Astrocyte (in vitro differentiated cells and primary cell): ENCODE data around the gene B3GNT9.

Experiments used
- EZH2 ChIP-seq: IDR thresholded peaks from 2 replicates; pipeline ENCODE4 v1.6.1; 2012; ENCODE audit warnings: mild to moderate bottlenecking, low read length, inconsistent platforms; ENCODE audit not compliant: insufficient read depth
- TF ChIP-seq, protein P1 (sequence below): IDR thresholded peaks from 2 replicates; pipeline ENCODE4 v1.5.1; 2011; ENCODE audit warnings: low read depth, mild to moderate bottlenecking, inconsistent platforms, low read length, moderate library complexity; ENCODE audit not compliant: insufficient read depth

DNA sequence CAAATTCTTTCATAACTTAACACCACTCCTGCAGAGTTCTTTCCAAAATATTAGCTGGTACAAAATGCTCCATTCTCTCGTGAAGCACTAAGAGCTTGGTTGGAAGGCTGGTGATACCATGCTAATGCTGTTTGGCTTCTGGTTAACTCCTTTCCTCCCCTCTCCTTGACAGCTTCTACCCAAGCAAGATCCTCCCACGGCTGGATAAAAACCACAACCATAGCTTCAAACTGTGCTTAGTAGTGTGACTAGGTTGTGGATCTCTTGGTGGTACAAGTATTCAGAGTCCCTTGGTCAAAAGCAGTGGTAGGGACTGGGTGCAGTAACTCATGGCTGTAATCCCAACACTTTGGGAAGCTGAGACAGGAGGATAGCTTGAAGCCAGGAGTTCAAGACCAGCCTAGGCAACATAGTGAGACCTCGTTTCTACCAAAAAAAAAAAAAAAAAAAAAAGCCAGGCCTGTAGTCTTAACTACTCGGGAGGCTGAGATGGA is 38.8 kb downstream of the B3GNT9 start:
- TF ChIP-seq EZH2, result no peak
- TF ChIP-seq, protein P1, sequence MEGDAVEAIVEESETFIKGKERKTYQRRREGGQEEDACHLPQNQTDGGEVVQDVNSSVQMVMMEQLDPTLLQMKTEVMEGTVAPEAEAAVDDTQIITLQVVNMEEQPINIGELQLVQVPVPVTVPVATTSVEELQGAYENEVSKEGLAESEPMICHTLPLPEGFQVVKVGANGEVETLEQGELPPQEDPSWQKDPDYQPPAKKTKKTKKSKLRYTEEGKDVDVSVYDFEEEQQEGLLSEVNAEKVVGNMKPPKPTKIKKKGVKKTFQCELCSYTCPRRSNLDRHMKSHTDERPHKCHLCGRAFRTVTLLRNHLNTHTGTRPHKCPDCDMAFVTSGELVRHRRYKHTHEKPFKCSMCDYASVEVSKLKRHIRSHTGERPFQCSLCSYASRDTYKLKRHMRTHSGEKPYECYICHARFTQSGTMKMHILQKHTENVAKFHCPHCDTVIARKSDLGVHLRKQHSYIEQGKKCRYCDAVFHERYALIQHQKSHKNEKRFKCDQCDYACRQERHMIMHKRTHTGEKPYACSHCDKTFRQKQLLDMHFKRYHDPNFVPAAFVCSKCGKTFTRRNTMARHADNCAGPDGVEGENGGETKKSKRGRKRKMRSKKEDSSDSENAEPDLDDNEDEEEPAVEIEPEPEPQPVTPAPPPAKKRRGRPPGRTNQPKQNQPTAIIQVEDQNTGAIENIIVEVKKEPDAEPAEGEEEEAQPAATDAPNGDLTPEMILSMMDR, result no peak
